Measurements from ENCODE around the gene NELFE.

GRCh38 chr6:31947070-31947675 is 11.6 kb downstream of the NELFE start:
- TF ChIP-seq EZH2phosphoT487 (IDR thresholded peaks at IDR 0.05; ENCODE audit: insufficient read depth, low read depth) (no peak), EZH2 (IDR thresholded peaks at IDR 0.05; ENCODE audit: insufficient read depth, poor library complexity, severe bottlenecking) (no peak)

All from GM23248 (cell line).